ENCODE data around the gene CCR6.

- TF ChIP-seq CTCF (IDR thresholded peaks at IDR 0.05; ENCODE audit: low read depth, low read length) (no peak), MAX (IDR thresholded peaks at IDR 0.05; ENCODE audit: low read depth, low read length) (no peak)
Measured at GRCh38 chr6:167098825-167099225, 24.1 kb upstream of the CCR6 start.
